ENCODE measurements around the gene TCAP.
A peak's percentile ranks its signal among the peaks of the same experiment; 100 is the strongest.

DNA sequence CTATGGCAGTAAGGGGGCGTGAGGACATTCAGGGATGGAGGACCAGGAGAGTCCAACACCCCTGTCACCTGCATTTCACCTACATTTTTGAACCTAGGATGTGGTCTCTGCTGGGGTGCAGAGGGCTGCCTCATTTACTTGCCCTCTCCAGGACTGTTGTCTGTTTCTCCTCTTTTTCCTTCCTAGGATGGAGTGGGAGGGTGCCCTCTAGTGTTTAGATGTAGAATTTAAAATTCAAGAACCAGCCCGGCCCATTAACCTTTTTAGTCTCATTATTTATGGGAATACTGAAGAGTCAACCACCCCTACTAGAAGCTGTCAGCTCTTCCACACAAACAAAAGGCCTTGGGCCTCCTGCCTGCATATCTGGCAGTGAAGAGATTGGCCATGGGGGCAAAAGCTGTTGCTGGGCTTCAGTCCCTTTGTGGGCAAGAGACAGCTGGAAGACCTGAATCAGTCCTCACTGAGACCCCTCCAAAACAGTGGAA, 30.7 kb upstream of the TCAP start:
- TF ChIP-seq POLR2A (IDR thresholded peaks at IDR 0.05) (no peak), CTCF (IDR thresholded peaks at IDR 0.05) (peak; percentile 41 to 69 (median 54))
